ENCODE measurements around the gene DACT3. TPM values are rescaled to one million over a fixed set of nuclear protein-coding genes. Genes with fewer than 3 reads are reported as not detected.

DACT3 gene, protein sequence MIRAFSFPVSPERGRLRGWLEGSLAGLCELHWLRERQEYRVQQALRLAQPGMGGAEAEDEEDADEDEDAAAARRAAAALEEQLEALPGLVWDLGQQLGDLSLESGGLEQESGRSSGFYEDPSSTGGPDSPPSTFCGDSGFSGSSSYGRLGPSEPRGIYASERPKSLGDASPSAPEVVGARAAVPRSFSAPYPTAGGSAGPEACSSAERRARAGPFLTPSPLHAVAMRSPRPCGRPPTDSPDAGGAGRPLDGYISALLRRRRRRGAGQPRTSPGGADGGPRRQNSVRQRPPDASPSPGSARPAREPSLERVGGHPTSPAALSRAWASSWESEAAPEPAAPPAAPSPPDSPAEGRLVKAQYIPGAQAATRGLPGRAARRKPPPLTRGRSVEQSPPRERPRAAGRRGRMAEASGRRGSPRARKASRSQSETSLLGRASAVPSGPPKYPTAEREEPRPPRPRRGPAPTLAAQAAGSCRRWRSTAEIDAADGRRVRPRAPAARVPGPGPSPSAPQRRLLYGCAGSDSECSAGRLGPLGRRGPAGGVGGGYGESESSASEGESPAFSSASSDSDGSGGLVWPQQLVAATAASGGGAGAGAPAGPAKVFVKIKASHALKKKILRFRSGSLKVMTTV
- polyA plus RNA-seq (29.3 and 32.5 TPM in 2 replicates), polyA minus RNA-seq (29.4 and 40.2 TPM in 2 replicates)

GRCh38 chr19:46661020-46661731, at the start of gene DACT3:
DACT3 (minus strand) TSS chr19:46661182; CDS start chr19:46661064, 118 bp downstream.
- Histone ChIP-seq H3K9me3 (ENCODE audit: low read length) (no peaks in the 10 kb centered on the region), H3K27me3 (ENCODE audit: insufficient read depth, low read depth, low read length) (no peaks in the 10 kb centered on the region), H3K4me2 (ENCODE audit: low read length) (peak within 1 kb of the TSS; percentile 94), H3K27ac (ENCODE audit: low read length) (peak within 1 kb of the TSS; percentile 98), H3K4me3 (ENCODE audit: low read length) (peak within 1 kb of the TSS; percentile 98), H3K79me2 (replicated peaks; ENCODE audit: insufficient read depth, low read length) (peaks cover 21% of the 10 kb centered on the region), H2AFZ (ENCODE audit: low read depth, low read length) (peak within 1 kb of the TSS; percentile 57), H4K20me1 (ENCODE audit: insufficient read depth) (no peaks in the 10 kb centered on the region), H3K9ac (ENCODE audit: low read length) (peak within 1 kb of the TSS; percentile 99), H3F3A (ENCODE audit: insufficient read depth, low read length, poor library complexity, severe bottlenecking) (no peaks in the 10 kb centered on the region), H3K9me2 (ENCODE audit: insufficient read depth, low read length) (no peaks in the 10 kb centered on the region), H3K36me3 (ENCODE audit: insufficient read depth, low read length) (no peaks in the 10 kb centered on the region)
- TF ChIP-seq MXI1 (conservative IDR thresholded peaks at IDR 0.05; ENCODE audit: poor library complexity, severe bottlenecking) (peak; percentile 54), EP300 (conservative IDR thresholded peaks at IDR 0.05; ENCODE audit: poor library complexity, severe bottlenecking) (peak; percentile 29), RAD21 (conservative IDR thresholded peaks at IDR 0.05) (no peak), POLR2AphosphoS5 (IDR thresholded peaks at IDR 0.05) (peak; percentile 93)
- TF ChIP-seq, protein P1, sequence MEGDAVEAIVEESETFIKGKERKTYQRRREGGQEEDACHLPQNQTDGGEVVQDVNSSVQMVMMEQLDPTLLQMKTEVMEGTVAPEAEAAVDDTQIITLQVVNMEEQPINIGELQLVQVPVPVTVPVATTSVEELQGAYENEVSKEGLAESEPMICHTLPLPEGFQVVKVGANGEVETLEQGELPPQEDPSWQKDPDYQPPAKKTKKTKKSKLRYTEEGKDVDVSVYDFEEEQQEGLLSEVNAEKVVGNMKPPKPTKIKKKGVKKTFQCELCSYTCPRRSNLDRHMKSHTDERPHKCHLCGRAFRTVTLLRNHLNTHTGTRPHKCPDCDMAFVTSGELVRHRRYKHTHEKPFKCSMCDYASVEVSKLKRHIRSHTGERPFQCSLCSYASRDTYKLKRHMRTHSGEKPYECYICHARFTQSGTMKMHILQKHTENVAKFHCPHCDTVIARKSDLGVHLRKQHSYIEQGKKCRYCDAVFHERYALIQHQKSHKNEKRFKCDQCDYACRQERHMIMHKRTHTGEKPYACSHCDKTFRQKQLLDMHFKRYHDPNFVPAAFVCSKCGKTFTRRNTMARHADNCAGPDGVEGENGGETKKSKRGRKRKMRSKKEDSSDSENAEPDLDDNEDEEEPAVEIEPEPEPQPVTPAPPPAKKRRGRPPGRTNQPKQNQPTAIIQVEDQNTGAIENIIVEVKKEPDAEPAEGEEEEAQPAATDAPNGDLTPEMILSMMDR (IDR thresholded peaks at IDR 0.05; ENCODE audit: poor library complexity, severe bottlenecking) = no peak

- Histone ChIP-seq H3K36me3 (ENCODE audit: insufficient read depth, low read length) (no peaks in the 10 kb centered on the region), H4K20me1 (ENCODE audit: insufficient read depth) (no peaks in the 10 kb centered on the region), H3K9me2 (ENCODE audit: insufficient read depth, low read length) (no peaks in the 10 kb centered on the region), H3K79me2 (replicated peaks; ENCODE audit: insufficient read depth, low read length) (no peaks in the 10 kb centered on the region), H3K4me3 (ENCODE audit: low read length) (no peak overlapping the region), H3K9me3 (ENCODE audit: low read length) (no peaks in the 10 kb centered on the region), H2AFZ (ENCODE audit: low read depth, low read length) (no peak overlapping the region), H3K27ac (ENCODE audit: low read length) (no peak overlapping the region), H3K4me2 (ENCODE audit: low read length) (no peak overlapping the region), H3F3A (ENCODE audit: insufficient read depth, low read length, poor library complexity, severe bottlenecking) (no peaks in the 10 kb centered on the region), H3K9ac (ENCODE audit: low read length) (no peak overlapping the region), H3K27me3 (ENCODE audit: insufficient read depth, low read depth, low read length) (no peaks in the 10 kb centered on the region)
- no peak for TF ChIP-seq EZH2 (IDR thresholded peaks at IDR 0.05; ENCODE audit: borderline replicate concordance, insufficient read depth, low read length, poor library complexity, severe bottlenecking)
- no peak for TF ChIP-seq SMC3 (conservative IDR thresholded peaks at IDR 0.05; ENCODE audit: poor library complexity)
- no peak for TF ChIP-seq MXI1 (conservative IDR thresholded peaks at IDR 0.05; ENCODE audit: poor library complexity, severe bottlenecking)
- TF ChIP-seq, protein P1 (IDR thresholded peaks at IDR 0.05; ENCODE audit: poor library complexity, severe bottlenecking) = no peak
- TF ChIP-seq POLR2AphosphoS5 (IDR thresholded peaks at IDR 0.05) = no peak
- TF ChIP-seq TAF1 (IDR thresholded peaks at IDR 0.05; ENCODE audit: low read depth) = no peak
- no peak for TF ChIP-seq EP300 (conservative IDR thresholded peaks at IDR 0.05; ENCODE audit: poor library complexity, severe bottlenecking)
- TF ChIP-seq RAD21 (conservative IDR thresholded peaks at IDR 0.05) = no peak
- TF ChIP-seq, protein P2, sequence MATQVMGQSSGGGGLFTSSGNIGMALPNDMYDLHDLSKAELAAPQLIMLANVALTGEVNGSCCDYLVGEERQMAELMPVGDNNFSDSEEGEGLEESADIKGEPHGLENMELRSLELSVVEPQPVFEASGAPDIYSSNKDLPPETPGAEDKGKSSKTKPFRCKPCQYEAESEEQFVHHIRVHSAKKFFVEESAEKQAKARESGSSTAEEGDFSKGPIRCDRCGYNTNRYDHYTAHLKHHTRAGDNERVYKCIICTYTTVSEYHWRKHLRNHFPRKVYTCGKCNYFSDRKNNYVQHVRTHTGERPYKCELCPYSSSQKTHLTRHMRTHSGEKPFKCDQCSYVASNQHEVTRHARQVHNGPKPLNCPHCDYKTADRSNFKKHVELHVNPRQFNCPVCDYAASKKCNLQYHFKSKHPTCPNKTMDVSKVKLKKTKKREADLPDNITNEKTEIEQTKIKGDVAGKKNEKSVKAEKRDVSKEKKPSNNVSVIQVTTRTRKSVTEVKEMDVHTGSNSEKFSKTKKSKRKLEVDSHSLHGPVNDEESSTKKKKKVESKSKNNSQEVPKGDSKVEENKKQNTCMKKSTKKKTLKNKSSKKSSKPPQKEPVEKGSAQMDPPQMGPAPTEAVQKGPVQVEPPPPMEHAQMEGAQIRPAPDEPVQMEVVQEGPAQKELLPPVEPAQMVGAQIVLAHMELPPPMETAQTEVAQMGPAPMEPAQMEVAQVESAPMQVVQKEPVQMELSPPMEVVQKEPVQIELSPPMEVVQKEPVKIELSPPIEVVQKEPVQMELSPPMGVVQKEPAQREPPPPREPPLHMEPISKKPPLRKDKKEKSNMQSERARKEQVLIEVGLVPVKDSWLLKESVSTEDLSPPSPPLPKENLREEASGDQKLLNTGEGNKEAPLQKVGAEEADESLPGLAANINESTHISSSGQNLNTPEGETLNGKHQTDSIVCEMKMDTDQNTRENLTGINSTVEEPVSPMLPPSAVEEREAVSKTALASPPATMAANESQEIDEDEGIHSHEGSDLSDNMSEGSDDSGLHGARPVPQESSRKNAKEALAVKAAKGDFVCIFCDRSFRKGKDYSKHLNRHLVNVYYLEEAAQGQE (IDR thresholded peaks at IDR 0.05; ENCODE audit: borderline replicate concordance) = no peak
Observed at GRCh38 chr19:46710687-46711086, 49.7 kb upstream of the DACT3 start.

Measured in neural cell (in vitro differentiated cells).